ENCODE measurements around the gene TUBB4A. TPM values are rescaled to one million over a fixed set of nuclear protein-coding genes. Genes with fewer than 3 reads are reported as not detected.

TUBB4A gene
- total and polyA plus RNA-seq, 2 of the 8 experiments (the other 6 are each of a cell fraction or from before 2014, with no cell fraction given): 16.8 to 30.4 TPM

- TF ChIP-seq TAF7 (optimal IDR thresholded peaks at IDR 0.05; ENCODE audit: borderline replicate concordance, low read depth, low read length) (peak; percentile 50), CEBPB (IDR thresholded peaks at IDR 0.05; ENCODE audit: low read depth, low read length) (no peak), BACH1 (IDR thresholded peaks at IDR 0.05; ENCODE audit: low read length) (no peak), CTBP2 (IDR thresholded peaks at IDR 0.05; ENCODE audit: borderline replicate concordance, insufficient read depth, insufficient read length, low read length) (no peak), CBX5 (IDR thresholded peaks at IDR 0.05; ENCODE audit: low read depth, low read length) (no peak), TAF1 (IDR thresholded peaks at IDR 0.05; ENCODE audit: low read depth, low read length) (peak; percentile 66), YY1 (IDR thresholded peaks at IDR 0.05; ENCODE audit: low read depth, low read length) (no peak), CBX8 (IDR thresholded peaks at IDR 0.05; ENCODE audit: borderline replicate concordance, low read depth, low read length) (no peak), RXRA (IDR thresholded peaks at IDR 0.05; ENCODE audit: insufficient read depth, low read depth, low read length) (no peak), NRF1 (IDR thresholded peaks at IDR 0.05; ENCODE audit: low read depth, low read length) (no peak), POLR2A (IDR thresholded peaks at IDR 0.05; ENCODE audit: control extremely low read depth in 1 of 2, low read depth in 2 of 2, low read length in 2 of 2) (peak in 1 of 2 experiments; percentile 63; a peak in 2 of 3 replicates), SUZ12 (IDR thresholded peaks at IDR 0.05; ENCODE audit: low read length) (no peak), JUN (IDR thresholded peaks at IDR 0.05; ENCODE audit: low read depth, low read length) (no peak), SIRT6 (IDR thresholded peaks at IDR 0.05; ENCODE audit: low read length) (no peak), GTF2F1 (IDR thresholded peaks at IDR 0.05; ENCODE audit: borderline replicate concordance, low read depth, low read length) (peak; percentile 89; the same call in 1 of the 2 replicates), TCF12 (IDR thresholded peaks at IDR 0.05; ENCODE audit: low read depth, low read length) (0 out of 2 replicates have a peak, but pooled peaks have one; percentile 25), E2F6 (IDR thresholded peaks at IDR 0.05) (no peak), POU5F1 (IDR thresholded peaks at IDR 0.05; ENCODE audit: low read depth, low read length) (no peak), MAFK (IDR thresholded peaks at IDR 0.05; ENCODE audit: low read depth, low read length) (no peak), TBP (IDR thresholded peaks at IDR 0.05; ENCODE audit: low read depth, low read length) (peak; percentile 30; the same call in 1 of the 2 replicates), CREB1 (IDR thresholded peaks at IDR 0.05) (peak; percentile 58), SIN3A (conservative IDR thresholded peaks at IDR 0.05 in 1 of 2, IDR thresholded peaks at IDR 0.05 in 1 of 2; ENCODE audit: low read depth in 1 of 2, low read length in 2 of 2) (peak in 1 of 2 experiments; percentile 62; a peak in 1 of 4 replicates), SIX5 (IDR thresholded peaks at IDR 0.05; ENCODE audit: low read depth, low read length) (0 out of 2 replicates have a peak, but pooled peaks have one; percentile 3)
Measured at GRCh38 chr19:6464070-6464873, 37.8 kb downstream of the TUBB4A start, which contains the start of gene CRB3 (continued).

Data from H1 (cell line).